ENCODE data around the gene MYO16.

Gene MYO16

DNA sequence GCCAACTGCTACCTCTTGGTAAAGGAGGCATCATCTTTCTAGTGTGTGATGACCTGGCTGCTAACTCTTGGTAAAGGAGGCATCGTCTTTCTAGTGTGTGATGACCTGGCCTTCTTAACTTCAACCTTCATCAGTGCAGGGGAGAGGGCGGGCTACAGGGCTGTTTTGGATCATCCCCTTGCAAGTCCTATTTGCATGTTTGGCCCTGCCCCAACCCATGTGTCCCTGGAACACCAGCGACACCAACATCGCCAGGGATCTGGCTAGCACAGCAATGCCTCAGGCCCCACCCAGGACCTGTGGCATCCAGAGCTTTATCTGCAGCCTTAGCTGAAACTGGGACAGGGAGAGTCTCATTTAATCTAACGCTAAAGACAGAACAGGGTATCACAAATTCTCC is 492.4 kb downstream of the MYO16 start:
- TF ChIP-seq, protein P1, sequence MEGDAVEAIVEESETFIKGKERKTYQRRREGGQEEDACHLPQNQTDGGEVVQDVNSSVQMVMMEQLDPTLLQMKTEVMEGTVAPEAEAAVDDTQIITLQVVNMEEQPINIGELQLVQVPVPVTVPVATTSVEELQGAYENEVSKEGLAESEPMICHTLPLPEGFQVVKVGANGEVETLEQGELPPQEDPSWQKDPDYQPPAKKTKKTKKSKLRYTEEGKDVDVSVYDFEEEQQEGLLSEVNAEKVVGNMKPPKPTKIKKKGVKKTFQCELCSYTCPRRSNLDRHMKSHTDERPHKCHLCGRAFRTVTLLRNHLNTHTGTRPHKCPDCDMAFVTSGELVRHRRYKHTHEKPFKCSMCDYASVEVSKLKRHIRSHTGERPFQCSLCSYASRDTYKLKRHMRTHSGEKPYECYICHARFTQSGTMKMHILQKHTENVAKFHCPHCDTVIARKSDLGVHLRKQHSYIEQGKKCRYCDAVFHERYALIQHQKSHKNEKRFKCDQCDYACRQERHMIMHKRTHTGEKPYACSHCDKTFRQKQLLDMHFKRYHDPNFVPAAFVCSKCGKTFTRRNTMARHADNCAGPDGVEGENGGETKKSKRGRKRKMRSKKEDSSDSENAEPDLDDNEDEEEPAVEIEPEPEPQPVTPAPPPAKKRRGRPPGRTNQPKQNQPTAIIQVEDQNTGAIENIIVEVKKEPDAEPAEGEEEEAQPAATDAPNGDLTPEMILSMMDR (IDR thresholded peaks at IDR 0.05; ENCODE audit: low read depth, low read length), result no peak

DNA sequence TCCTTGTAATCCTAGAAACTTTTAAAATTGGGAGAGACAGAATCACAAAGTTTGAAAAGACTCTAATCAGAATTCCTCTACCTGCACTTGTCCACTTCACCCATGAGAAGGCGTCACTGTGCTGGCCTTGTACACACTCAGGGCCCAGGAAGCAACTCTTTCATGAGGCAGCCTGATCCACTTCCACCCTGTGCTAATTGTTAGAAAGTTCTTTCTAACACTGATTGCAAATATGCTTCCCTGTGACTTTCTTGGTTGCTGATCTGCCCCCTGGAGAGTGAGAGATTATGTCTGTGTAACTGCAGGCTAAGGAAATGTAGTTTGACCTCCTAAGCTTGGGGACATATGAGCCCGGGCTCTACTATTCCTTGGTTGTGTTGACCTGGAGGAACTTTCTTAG is 494.6 kb downstream of the MYO16 start:
- TF ChIP-seq, protein P1 (IDR thresholded peaks at IDR 0.05; ENCODE audit: low read depth, low read length), result no peak

More for the DNA sequence above, 492.4 kb downstream of the MYO16 start:
- no peak for DNase-seq (ENCODE audit: extremely low read depth, low read depth)

DNA sequence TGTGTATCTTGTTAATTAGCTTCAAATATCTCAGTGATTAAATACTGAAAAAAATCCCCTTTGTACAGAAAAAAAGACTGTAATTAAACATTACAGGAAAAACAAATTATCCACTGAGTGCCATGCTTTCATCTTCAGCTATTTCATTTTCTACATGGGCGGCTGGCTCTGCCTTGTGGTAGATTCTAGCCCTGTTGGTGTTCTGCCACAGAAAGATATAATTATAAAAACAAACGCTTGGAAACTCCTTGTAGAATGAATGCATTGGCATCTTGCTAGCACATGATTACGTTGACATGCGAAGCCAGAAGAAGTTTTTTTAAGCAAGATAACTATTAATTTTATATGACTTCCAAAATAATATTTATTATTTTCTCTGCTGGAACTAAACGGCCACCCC is 496.8 kb downstream of the MYO16 start:
- DNase-seq (ENCODE audit: extremely low read depth, low read depth), result no peak
- TF ChIP-seq, protein P1 (IDR thresholded peaks at IDR 0.05; ENCODE audit: low read depth, low read length), result no peak

More for the DNA sequence above, 494.6 kb downstream of the MYO16 start:
- no peak for DNase-seq (ENCODE audit: extremely low read depth, low read depth)

DNA sequence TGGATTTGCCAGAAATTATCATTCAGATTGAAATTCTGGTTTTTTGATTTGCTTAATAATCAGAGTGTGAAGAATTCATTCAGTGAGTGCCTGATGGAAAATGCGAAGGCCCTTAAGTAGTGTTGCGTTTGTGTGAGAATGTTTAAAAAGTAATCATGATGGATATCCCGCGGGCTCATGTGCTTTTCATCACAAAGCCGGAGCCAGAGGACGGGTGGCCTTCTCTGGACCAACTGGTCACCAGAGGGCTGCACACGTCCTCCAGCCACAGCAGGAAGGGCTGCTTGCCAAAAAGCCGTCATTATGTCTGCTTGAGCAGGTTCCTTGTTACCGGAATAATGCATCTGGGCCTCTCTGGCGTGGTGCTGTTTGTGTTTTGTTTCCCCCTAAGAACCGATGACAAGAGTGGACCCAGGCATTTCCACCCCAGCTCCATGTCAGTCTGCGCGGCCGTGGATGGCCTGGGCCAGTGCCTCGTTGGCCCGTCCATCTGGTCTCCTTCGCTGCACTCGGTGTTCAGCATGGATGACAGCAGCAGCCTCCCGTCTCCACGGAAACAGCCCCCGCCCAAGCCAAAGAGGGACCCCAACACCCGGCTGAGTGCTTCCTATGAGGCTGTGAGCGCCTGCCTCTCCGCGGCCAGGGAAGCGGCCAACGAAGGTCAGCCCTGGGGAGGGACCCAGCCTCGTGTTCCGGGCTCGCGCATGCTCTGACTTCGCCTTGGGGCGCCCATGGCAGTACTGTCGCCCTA is 497.7 kb downstream of the MYO16 start:
- TF ChIP-seq, protein P1 (IDR thresholded peaks at IDR 0.05; ENCODE audit: low read depth, low read length), result no peak
- DNase-seq (ENCODE audit: extremely low read depth, low read depth), result no peak

DNA sequence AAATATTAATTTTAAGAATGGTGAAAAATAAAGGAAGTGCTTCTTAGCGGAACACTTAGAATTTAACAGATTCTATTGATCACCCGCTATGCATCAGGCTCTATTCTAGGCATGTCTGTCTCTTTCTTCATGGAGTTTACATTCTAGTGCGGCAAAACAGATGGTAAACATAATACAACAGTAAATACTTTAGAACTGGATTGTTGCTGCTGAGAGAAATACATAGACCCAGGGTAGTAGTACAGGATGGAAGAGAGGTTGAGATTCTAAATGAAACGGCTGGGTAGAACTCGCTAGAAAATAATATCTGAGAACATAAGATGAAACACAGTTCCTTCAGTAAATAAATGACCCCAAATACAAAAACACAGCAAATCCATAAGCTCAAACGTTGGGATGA is 498.7 kb downstream of the MYO16 start:
- TF ChIP-seq, protein P1 (IDR thresholded peaks at IDR 0.05; ENCODE audit: low read depth, low read length), result no peak
- no peak for DNase-seq (ENCODE audit: extremely low read depth, low read depth)

DNA sequence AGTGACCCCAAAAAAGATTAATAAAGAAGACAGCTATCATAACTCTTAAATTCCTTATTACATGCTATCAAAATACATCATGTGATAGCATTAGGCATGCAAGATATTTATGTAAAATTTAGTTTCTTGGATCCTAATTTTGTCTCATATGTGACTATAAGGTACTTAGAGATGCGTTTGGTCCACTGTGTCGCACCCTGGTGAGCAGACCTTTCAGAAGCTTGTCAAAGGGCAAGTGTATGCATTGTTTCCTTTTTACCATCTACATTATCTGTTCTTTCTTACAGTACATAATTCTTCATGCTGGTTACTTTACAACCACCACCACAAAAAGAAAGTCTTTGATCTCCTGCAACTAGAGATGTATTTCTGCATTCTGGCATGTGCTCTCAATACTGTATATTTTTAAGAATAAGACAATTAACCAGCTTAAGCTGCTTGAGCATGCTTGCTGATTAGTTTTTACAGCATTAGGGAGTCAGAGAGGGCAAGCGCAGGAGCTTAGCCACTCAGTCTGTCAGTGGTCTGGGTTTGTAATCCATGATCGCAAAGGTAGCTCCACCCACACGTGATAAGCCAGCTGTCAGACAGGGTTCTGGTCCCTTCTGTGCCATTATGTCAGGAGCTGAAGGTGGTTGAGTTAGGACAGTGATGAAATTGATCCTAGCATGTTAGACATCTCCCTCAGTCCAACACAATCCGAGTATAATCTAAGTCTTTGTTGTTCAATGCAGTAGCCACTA is 500.9 kb downstream of the MYO16 start:
- TF ChIP-seq, protein P1 (IDR thresholded peaks at IDR 0.05; ENCODE audit: low read depth, low read length), result no peak
- DNase-seq (ENCODE audit: extremely low read depth, low read depth), result no peak

DNA sequence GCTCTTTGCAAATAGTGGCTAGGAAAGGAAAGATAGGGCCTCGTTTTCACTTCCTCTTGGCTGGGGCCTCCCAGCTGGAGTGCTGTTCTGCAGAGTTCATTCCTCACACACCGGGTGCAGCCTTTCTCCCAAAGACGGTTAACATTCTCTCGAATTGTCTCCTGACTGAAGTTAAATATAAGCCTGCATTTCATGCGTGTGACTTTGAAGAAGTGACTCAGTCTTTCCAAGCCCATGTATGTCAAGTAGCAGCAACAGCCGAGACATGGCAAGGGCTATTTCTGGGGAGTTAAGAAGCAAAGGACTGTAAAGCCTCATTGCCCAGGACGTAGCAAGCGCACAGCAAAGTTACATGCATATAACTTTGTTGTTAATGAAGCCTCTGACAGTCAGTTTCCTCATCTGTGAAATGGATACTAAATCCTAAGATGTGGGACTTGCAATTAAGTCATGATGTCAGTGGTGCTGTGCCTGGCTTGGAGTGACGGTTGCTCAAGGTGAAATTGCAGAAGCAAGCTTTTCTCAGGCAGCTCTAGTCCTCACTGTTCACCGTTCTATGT is 502.4 kb downstream of the MYO16 start:
- no peak for DNase-seq (ENCODE audit: extremely low read depth, low read depth)
- TF ChIP-seq, protein P1 (IDR thresholded peaks at IDR 0.05; ENCODE audit: low read depth, low read length), result no peak
